ENCODE data around the gene TUBGCP5.

DNA sequence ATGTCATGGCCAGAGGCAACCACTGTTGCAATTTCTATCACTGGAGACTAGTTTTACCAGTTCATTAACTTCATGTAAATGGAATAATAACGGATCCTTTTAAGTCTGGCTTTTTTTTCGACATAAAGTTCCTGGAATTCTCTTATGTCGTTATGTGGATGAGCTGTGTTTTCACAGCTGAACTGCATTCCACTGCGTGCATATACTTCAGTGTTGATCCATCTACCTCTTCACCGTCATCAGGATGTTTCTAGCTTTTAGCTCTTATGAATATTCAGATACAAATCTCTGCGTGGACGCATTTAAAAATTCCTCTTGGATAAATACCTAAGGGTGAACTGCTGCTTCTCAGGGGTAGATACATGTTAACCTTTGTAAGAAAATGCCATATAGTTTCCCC, 43.6 kb downstream of the TUBGCP5 start:
- no peak for TF ChIP-seq POLR2AphosphoS5 (IDR thresholded peaks at IDR 0.05; ENCODE audit: low read depth, low read length)
- no peak for TF ChIP-seq POLR2A (IDR thresholded peaks at IDR 0.05; ENCODE audit: low read depth, low read length)
- TF ChIP-seq SPI1 (IDR thresholded peaks at IDR 0.05; ENCODE audit: low read depth, low read length): no peak

Measured in GM12891 (cell line).